Vagina (tissue), 2 donors: ENCODE data around the gene PIP4K2C. TPM values are rescaled to one million over a fixed set of nuclear protein-coding genes. Genes with fewer than 3 reads are reported as not detected.

ENCODE experiments used
- DNase-seq, 2 donors: peaks; one replicate each; pipeline ENCODE4 v3.0.0-alpha.2; 2017; ENCODE audit errors: extremely low spot score in 2 of 2
- H3K27ac ChIP-seq: fragments of 200-600 bp; sonication (generic); one replicate; pipeline ENCODE4 v1.5.1; 2019
- H3K27me3 ChIP-seq: fragments of 200-600 bp; sonication (generic); one replicate; pipeline ENCODE4 v1.5.1; 2019
- H3K36me3 ChIP-seq, 2 donors: fragments of 200-600 bp; sonication (generic); one replicate each; pipeline ENCODE4 v1.5.1; 2017 to 2019
- H3K4me1 ChIP-seq: fragments of 200-600 bp; sonication (generic); one replicate; pipeline ENCODE4 v1.5.1; 2019
- H3K4me3 ChIP-seq, 2 donors: fragments of 200-600 bp; sonication (generic); 1 replicate in 1 of 2; 2 replicates in 1 of 2; pipeline ENCODE4 v1.5.1; 2016 to 2019
- H3K9me3 ChIP-seq: fragments of 200-600 bp; sonication (generic); one replicate; pipeline ENCODE4 v1.5.1; 2019
- POLR2A ChIP-seq, 2 donors: fragments of 450-650 bp; IDR thresholded peaks; one replicate each; pipeline ENCODE4 v1.6.1; 2017; ENCODE audit warnings: antibody characterized with exemption in 2 of 2, mild to moderate bottlenecking in 2 of 2, moderate library complexity in 2 of 2
- POLR2AphosphoS5 ChIP-seq, 2 donors: sonication (generic); formaldehyde crosslinking; IDR thresholded peaks; one replicate each; pipeline ENCODE4 v1.9.0; 2017; ENCODE audit warnings: antibody characterized with exemption in 2 of 2, mild to moderate bottlenecking in 2 of 2, low read depth in 1 of 2; ENCODE audit not compliant: insufficient read depth in 1 of 2
- intact Hi-C: fragments of 100-400 bp; cut with DNase I; formaldehyde crosslinking; loops from one replicate; pipeline ENCODE4 v1.15.1; 2023
- total RNA-seq: library from RNA; depleted of rRNA; stranded (reverse); fragments of >200 nt; gene quantifications from one replicate; pipeline ENCODE4 v1.2.3, GENCODE V29; 2016
- TF ChIP-seq, protein P1 (sequence below), 3 experiments: fragments of 450-650 bp in 2 of 3; fragments of 200-600 bp in 1 of 3; sonication (generic) in 1 of 3; IDR thresholded peaks; one replicate each; pipeline ENCODE4 v1.5.1; 2017 to 2019; ENCODE audit warnings: antibody characterized with exemption in 3 of 3, mild to moderate bottlenecking in 2 of 3, moderate library complexity in 2 of 3

The PIP4K2C gene
- total RNA-seq, 1 donor from 2014 or later, result 16.7 TPM

DNA sequence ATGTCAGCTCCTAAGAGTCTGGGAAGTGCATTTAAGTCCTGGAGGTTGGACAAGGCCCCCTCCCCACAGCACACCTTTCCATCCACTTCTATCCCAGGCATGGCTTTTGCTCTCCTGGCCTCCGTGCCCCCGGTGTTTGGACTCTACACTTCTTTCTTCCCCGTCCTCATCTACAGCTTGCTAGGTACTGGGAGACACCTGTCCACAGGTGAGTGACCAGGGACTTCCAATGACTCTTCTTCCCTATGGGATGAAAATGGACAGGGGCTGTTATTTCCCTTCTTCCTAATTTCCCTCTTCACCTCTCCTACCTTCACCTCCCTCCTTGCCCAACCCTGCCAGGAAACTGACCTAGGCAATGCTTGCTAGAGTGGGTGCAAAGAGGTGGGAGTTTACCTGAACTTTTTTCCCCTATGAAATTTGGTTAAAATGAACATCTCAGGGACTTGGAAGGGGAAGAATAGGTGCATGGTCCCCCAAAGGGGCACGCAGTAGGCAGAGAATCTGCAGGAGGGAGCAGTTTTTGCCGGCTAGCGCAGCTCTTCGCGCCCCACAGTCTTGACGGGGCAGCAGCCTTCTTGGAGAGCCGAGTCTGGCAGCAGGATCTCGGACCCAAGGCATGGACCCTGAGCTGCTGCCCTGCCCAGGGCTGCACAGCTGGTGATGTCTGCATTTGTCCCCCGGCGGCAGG is 29.4 kb downstream of the PIP4K2C start:
- peaks cover 0 to 9% of the 10 kb centered on the region in 2 donors for H3K36me3 ChIP-seq
- no peak for DNase-seq
- H3K4me3 ChIP-seq, result peak overlapping the region in 1 of 2 donors; percentile 58
- H3K27ac ChIP-seq, result no peak overlapping the region
- no peaks in the 10 kb centered on the region for H3K27me3 ChIP-seq
- TF ChIP-seq, protein P1, sequence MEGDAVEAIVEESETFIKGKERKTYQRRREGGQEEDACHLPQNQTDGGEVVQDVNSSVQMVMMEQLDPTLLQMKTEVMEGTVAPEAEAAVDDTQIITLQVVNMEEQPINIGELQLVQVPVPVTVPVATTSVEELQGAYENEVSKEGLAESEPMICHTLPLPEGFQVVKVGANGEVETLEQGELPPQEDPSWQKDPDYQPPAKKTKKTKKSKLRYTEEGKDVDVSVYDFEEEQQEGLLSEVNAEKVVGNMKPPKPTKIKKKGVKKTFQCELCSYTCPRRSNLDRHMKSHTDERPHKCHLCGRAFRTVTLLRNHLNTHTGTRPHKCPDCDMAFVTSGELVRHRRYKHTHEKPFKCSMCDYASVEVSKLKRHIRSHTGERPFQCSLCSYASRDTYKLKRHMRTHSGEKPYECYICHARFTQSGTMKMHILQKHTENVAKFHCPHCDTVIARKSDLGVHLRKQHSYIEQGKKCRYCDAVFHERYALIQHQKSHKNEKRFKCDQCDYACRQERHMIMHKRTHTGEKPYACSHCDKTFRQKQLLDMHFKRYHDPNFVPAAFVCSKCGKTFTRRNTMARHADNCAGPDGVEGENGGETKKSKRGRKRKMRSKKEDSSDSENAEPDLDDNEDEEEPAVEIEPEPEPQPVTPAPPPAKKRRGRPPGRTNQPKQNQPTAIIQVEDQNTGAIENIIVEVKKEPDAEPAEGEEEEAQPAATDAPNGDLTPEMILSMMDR (IDR thresholded peaks at IDR 0.05), result no peak
- TF ChIP-seq POLR2AphosphoS5 (IDR thresholded peaks at IDR 0.05; ENCODE audit: insufficient read depth in 1 of 2, low read depth in 1 of 2) (no peak), POLR2A (IDR thresholded peaks at IDR 0.05) (no peak)
- intact Hi-C loops, result loop anchor here (1.0 kb wide), 1 partner anchor 37 kb away; no protein-coding TSS in a partner anchor
- H3K9me3 ChIP-seq, result no peaks in the 10 kb centered on the region
- H3K4me1 ChIP-seq, result peaks cover 21% of the 10 kb centered on the region

GRCh38 chr12:57620936-57621496 is 30.0 kb downstream of the PIP4K2C start:
- intact Hi-C loops, result loop anchor here (1.0 kb wide), 1 partner anchor 38 kb away; no protein-coding TSS in a partner anchor
- H3K4me1 ChIP-seq, result peaks cover 21% of the 10 kb centered on the region

GRCh38 chr12:57621497-57622292 is 30.7 kb downstream of the PIP4K2C start:
- no peaks in the 10 kb centered on the region for H3K9me3 ChIP-seq
- intact Hi-C loops, result no loop called here
- peak overlapping the region; percentile 40 to 58 for H3K4me3 ChIP-seq
- H3K36me3 ChIP-seq, result no peaks in the 10 kb centered on the region
- no peak overlapping the region for H3K27ac ChIP-seq
- H3K27me3 ChIP-seq, result no peaks in the 10 kb centered on the region
- peaks cover 21% of the 10 kb centered on the region for H3K4me1 ChIP-seq
- TF ChIP-seq POLR2A (IDR thresholded peaks at IDR 0.05) (no peak), POLR2AphosphoS5 (IDR thresholded peaks at IDR 0.05; ENCODE audit: insufficient read depth in 1 of 2, low read depth in 1 of 2) (peak in 1 of 2 donors; percentile 35)
- TF ChIP-seq, protein P1 (IDR thresholded peaks at IDR 0.05), result peak; percentile 72 to 94 (median 88)
- DNase-seq, result no peak

More at GRCh38 chr12:57620936-57621496, 30.0 kb downstream of the PIP4K2C start:
- no peak for TF ChIP-seq POLR2AphosphoS5 (IDR thresholded peaks at IDR 0.05; ENCODE audit: insufficient read depth in 1 of 2, low read depth in 1 of 2)
- TF ChIP-seq, protein P1 (IDR thresholded peaks at IDR 0.05), result no peak
- no peak for TF ChIP-seq POLR2A (IDR thresholded peaks at IDR 0.05)
- no peaks in the 10 kb centered on the region for H3K9me3 ChIP-seq
- H3K27me3 ChIP-seq, result no peaks in the 10 kb centered on the region
- peak overlapping the region; percentile 40 to 58 for H3K4me3 ChIP-seq
- no peak for DNase-seq
- H3K36me3 ChIP-seq, result peaks cover 0 to 3% of the 10 kb centered on the region in 2 donors
- H3K27ac ChIP-seq, result no peak overlapping the region

- no peaks in the 10 kb centered on the region for H3K27me3 ChIP-seq
- intact Hi-C loops, result no loop called here
Observed at GRCh38 chr12:57622293-57623245, 31.6 kb downstream of the PIP4K2C start.

More at GRCh38 chr12:57622293-57623245, 31.6 kb downstream of the PIP4K2C start:
- no peak overlapping the region for H3K27ac ChIP-seq
- H3K4me3 ChIP-seq, result no peak overlapping the region
- no peak for TF ChIP-seq POLR2AphosphoS5 (IDR thresholded peaks at IDR 0.05; ENCODE audit: insufficient read depth in 1 of 2, low read depth in 1 of 2)
- no peak for TF ChIP-seq POLR2A (IDR thresholded peaks at IDR 0.05)
- TF ChIP-seq, protein P1 (IDR thresholded peaks at IDR 0.05), result no peak
- DNase-seq, result no peak
- H3K9me3 ChIP-seq, result no peaks in the 10 kb centered on the region
- peaks cover 21% of the 10 kb centered on the region for H3K4me1 ChIP-seq
- no peaks in the 10 kb centered on the region for H3K36me3 ChIP-seq
